SK-N-SH (cell line): ENCODE data around the gene PTGIR.

Experiments
- CHD2 ChIP-seq: fragments of 150-350 bp; IDR thresholded peaks from 2 replicates; pipeline ENCODE4 v1.6.1; 2018; ENCODE audit warnings: low read length; ENCODE audit not compliant: partially characterized antibody
- EP300 ChIP-seq, 2 experiments: IDR thresholded peaks; 2 replicates each; pipeline versions ENCODE4 v1.4.0 to v1.6.1; 2012; ENCODE audit warnings: borderline replicate concordance in 1 of 2, low read depth in 1 of 2, low read length in 1 of 2
- EZH2phosphoT487 ChIP-seq: fragments of 200-600 bp; sonication (generic); IDR thresholded peaks from 2 replicates; pipeline ENCODE4 v1.6.1; 2017; ENCODE audit warnings: low read depth, mixed run types, mild to moderate bottlenecking, antibody characterized with exemption, moderate library complexity, borderline replicate concordance
- GABPA ChIP-seq: IDR thresholded peaks from 2 replicates; pipeline ENCODE4 v1.4.0; 2012; ENCODE audit warnings: low read depth, mild to moderate bottlenecking
- GATA2 ChIP-seq: sonication (generic); formaldehyde crosslinking; IDR thresholded peaks from 2 replicates; pipeline ENCODE4 v1.5.0; 2020; ENCODE audit warnings: mild to moderate bottlenecking, missing genetic modification reagents
- JUND ChIP-seq: IDR thresholded peaks from 2 replicates; pipeline ENCODE4 v1.4.0; 2012
- MAX ChIP-seq: IDR thresholded peaks from 2 replicates; pipeline ENCODE4 v1.4.0; 2012; ENCODE audit warnings: low read depth
- NRF1 ChIP-seq: IDR thresholded peaks from 2 replicates; pipeline ENCODE4 v1.6.1; 2012; ENCODE audit warnings: low read depth, mild to moderate bottlenecking, low read length
- POLR2AphosphoS5 ChIP-seq: IDR thresholded peaks from 2 replicates; pipeline ENCODE4 v1.6.1; 2012; ENCODE audit warnings: low read depth, low read length
- RAD21 ChIP-seq: IDR thresholded peaks from 2 replicates; pipeline ENCODE4 v1.6.1; 2012; ENCODE audit warnings: mild to moderate bottlenecking, low read length
- USF1 ChIP-seq: IDR thresholded peaks from 2 replicates; pipeline ENCODE4 v1.4.0; 2012; ENCODE audit warnings: low read depth, borderline replicate concordance
- YY1 ChIP-seq: IDR thresholded peaks from 2 replicates; pipeline ENCODE4 v1.4.0; 2012; ENCODE audit warnings: low read depth, mild to moderate bottlenecking
- TF ChIP-seq, protein P1 (sequence below): fragments of 200-600 bp; sonication (generic); IDR thresholded peaks from 2 replicates; pipeline ENCODE4 v1.6.1; 2017; ENCODE audit warnings: antibody characterized with exemption, mild to moderate bottlenecking, moderate library complexity

GRCh38 chr19:46608178-46608577, 16.7 kb downstream of the PTGIR start:
- TF ChIP-seq MAX (no peak), POLR2AphosphoS5 (no peak), GABPA (no peak), EP300 (IDR thresholded peaks at IDR 0.05; ENCODE audit: borderline replicate concordance in 1 of 2, low read depth in 1 of 2, low read length in 1 of 2) (no peak), JUND (no peak), USF1 (no peak), GATA2 (CRISPR knock-in tag) (no peak), NRF1 (no peak), RAD21 (no peak), EZH2phosphoT487 (no peak), YY1 (no peak), CHD2 (no peak)
- TF ChIP-seq, protein P1, sequence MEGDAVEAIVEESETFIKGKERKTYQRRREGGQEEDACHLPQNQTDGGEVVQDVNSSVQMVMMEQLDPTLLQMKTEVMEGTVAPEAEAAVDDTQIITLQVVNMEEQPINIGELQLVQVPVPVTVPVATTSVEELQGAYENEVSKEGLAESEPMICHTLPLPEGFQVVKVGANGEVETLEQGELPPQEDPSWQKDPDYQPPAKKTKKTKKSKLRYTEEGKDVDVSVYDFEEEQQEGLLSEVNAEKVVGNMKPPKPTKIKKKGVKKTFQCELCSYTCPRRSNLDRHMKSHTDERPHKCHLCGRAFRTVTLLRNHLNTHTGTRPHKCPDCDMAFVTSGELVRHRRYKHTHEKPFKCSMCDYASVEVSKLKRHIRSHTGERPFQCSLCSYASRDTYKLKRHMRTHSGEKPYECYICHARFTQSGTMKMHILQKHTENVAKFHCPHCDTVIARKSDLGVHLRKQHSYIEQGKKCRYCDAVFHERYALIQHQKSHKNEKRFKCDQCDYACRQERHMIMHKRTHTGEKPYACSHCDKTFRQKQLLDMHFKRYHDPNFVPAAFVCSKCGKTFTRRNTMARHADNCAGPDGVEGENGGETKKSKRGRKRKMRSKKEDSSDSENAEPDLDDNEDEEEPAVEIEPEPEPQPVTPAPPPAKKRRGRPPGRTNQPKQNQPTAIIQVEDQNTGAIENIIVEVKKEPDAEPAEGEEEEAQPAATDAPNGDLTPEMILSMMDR, result no peak
